ENCODE data around the gene LONP2. TPM values are rescaled to one million over a fixed set of nuclear protein-coding genes. Genes with fewer than 3 reads are reported as not detected.
A peak's percentile ranks its signal among the peaks of the same experiment; 100 is the strongest.

The LONP2 gene
- total RNA-seq, 2 donors from 2014 or later: 44.2 to 59.1 TPM

- H3K4me1 ChIP-seq: peaks cover 4% of the 10 kb centered on the region
- H3K9me3 ChIP-seq: no peaks in the 10 kb centered on the region
- no peak for ATAC-seq
- H3K4me3 ChIP-seq: no peak overlapping the region
- DNase-seq: no peak
- TF ChIP-seq POLR2A (IDR thresholded peaks at IDR 0.05): no peak
- TF ChIP-seq, protein P1, sequence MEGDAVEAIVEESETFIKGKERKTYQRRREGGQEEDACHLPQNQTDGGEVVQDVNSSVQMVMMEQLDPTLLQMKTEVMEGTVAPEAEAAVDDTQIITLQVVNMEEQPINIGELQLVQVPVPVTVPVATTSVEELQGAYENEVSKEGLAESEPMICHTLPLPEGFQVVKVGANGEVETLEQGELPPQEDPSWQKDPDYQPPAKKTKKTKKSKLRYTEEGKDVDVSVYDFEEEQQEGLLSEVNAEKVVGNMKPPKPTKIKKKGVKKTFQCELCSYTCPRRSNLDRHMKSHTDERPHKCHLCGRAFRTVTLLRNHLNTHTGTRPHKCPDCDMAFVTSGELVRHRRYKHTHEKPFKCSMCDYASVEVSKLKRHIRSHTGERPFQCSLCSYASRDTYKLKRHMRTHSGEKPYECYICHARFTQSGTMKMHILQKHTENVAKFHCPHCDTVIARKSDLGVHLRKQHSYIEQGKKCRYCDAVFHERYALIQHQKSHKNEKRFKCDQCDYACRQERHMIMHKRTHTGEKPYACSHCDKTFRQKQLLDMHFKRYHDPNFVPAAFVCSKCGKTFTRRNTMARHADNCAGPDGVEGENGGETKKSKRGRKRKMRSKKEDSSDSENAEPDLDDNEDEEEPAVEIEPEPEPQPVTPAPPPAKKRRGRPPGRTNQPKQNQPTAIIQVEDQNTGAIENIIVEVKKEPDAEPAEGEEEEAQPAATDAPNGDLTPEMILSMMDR (IDR thresholded peaks at IDR 0.05): no peak
- intact Hi-C loops (cut with DNase I): no loop called here
- 92 to 100% methylated on average over 1 of the region's 1 CpG for WGBS, 2 donors
- H3K27ac ChIP-seq: no peak overlapping the region
- no peaks in the 10 kb centered on the region for H3K36me3 ChIP-seq (replicated peaks in 1 of 2; ENCODE audit: insufficient read depth in 1 of 2, low read depth in 2 of 2)
- H3K27me3 ChIP-seq: no peaks in the 10 kb centered on the region
Observed at GRCh38 chr16:48405153-48405552, 161.1 kb downstream of the LONP2 start.

DNA sequence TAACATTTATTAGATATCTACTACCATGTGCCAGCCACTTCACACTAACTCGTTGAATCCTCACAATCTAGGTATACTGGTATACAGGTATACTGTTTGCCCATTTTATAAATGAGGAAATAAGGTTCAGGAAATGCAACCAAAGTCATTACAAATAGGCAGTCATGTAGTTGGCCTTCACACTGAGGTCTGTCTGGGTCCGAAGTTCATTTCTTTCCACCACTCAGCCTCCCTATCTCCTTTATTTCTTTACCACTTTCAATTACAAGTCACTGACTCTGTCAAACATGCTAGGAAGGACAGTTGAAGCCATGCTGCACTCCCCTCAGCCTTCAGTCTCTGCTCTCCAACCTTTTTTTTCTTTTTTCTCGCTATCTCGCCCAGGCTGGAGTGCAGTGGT lies 161.8 kb downstream of the LONP2 start:
- no peak for TF ChIP-seq POLR2A (IDR thresholded peaks at IDR 0.05)
- TF ChIP-seq, protein P1 (IDR thresholded peaks at IDR 0.05): no peak
- no peak overlapping the region for H3K4me3 ChIP-seq
- H3K36me3 ChIP-seq (replicated peaks in 1 of 2; ENCODE audit: insufficient read depth in 1 of 2, low read depth in 2 of 2): no peaks in the 10 kb centered on the region
- no peaks in the 10 kb centered on the region for H3K9me3 ChIP-seq
- no peaks in the 10 kb centered on the region for H3K27me3 ChIP-seq
- 61 to 65% methylated on average over 4 of the region's 4 CpGs for WGBS, 2 donors
- intact Hi-C loops (cut with DNase I): no loop called here
- no peak overlapping the region for H3K27ac ChIP-seq
- peaks cover 9% of the 10 kb centered on the region for H3K4me1 ChIP-seq
- DNase-seq: no peak
- peak; percentile 42 for ATAC-seq

Other genes starting within 250 kb of the LONP2 start
- gene ABCC12, start 88.3 kb upstream of the LONP2 start, total RNA-seq: not detected
- gene ABCC11, start 3.2 kb downstream of the LONP2 start, total RNA-seq: under 1 TPM in 1 of 2 donors, not detected in 1; 0.52 TPM
- 10 to 100 TPM; 15.2 to 16.1 TPM for gene SIAH1, start 141.1 kb downstream of the LONP2 start, total RNA-seq

Data from body of pancreas (tissue), 4 donors.